OCI-LY7 (cell line): ENCODE results near the gene XYLT1. TPM values are rescaled to one million over a fixed set of nuclear protein-coding genes. Genes with fewer than 3 reads are reported as not detected.

Experiments used
- BruUV-seq: library from RNA; stranded (reverse); fragments of 400-500 nt; replicated peaks from 2 replicates; lab custom pipeline; 2021; lab: Mats Ljungman, UMichigan
- CTCF ChIA-PET: fragments of 300-600 bp; sonication (Branson Sonifier 250); formaldehyde crosslinking; loops from one replicate; lab custom pipeline; 2022; ENCODE audit warnings: antibody characterized with exemption; ENCODE audit not compliant: unreplicated experiment; lab: Charles Lee
- POLR2A ChIA-PET: fragments of 300-600 bp; sonication (Branson Sonifier 250); formaldehyde crosslinking; loops from one replicate; lab custom pipeline; 2022; ENCODE audit warnings: antibody characterized with exemption; lab: Charles Lee
- DNase-seq: peaks from one replicate; pipeline ENCODE4 v3.0.0-alpha.2; 2015; ENCODE audit warnings: low spot score
- H2AFZ ChIP-seq: fragments of 200-600 bp; sonication (generic), shearing (Covaris generic); 2 replicates; pipeline ENCODE4 v1.6.1; 2014; ENCODE audit warnings: mild to moderate bottlenecking, antibody characterized with exemption, low read length, moderate library complexity
- H3K27ac ChIP-seq: fragments of 200-600 bp; sonication (generic); 2 replicates; pipeline ENCODE4 v1.5.1; 2014; ENCODE audit warnings: mixed run types, low read depth, mild to moderate bottlenecking, moderate library complexity, low read length, inconsistent platforms; ENCODE audit not compliant: poor library complexity, severe bottlenecking
- H3K36me3 ChIP-seq: fragments of 200-600 bp; sonication (generic); 2 replicates; pipeline ENCODE4 v1.6.1; 2014; ENCODE audit warnings: mild to moderate bottlenecking, antibody characterized with exemption, low read length, moderate library complexity, mixed read lengths; ENCODE audit not compliant: insufficient read depth
- H3K4me1 ChIP-seq: fragments of 200-600 bp; sonication (generic); 2 replicates; pipeline ENCODE4 v1.5.1; 2014; ENCODE audit warnings: mild to moderate bottlenecking, low read length; ENCODE audit not compliant: insufficient read depth, poor library complexity, severe bottlenecking
- H3K4me2 ChIP-seq: fragments of 200-600 bp; sonication (generic); 2 replicates; pipeline ENCODE4 v1.6.1; 2014; ENCODE audit warnings: mild to moderate bottlenecking, low read length
- H3K4me3 ChIP-seq: fragments of 200-600 bp; sonication (generic); 2 replicates; pipeline ENCODE4 v1.5.1; 2014; ENCODE audit warnings: mild to moderate bottlenecking, low read depth, low read length; ENCODE audit not compliant: poor library complexity, severe bottlenecking
- H3K79me2 ChIP-seq: fragments of 200-600 bp; sonication (generic); 2 replicates; pipeline ENCODE4 v1.6.1; 2016; ENCODE audit warnings: low read depth, mild to moderate bottlenecking, low read length, moderate library complexity, mixed read lengths; ENCODE audit not compliant: insufficient read depth
- H3K9me2 ChIP-seq: fragments of 200-600 bp; sonication (generic); 2 replicates; pipeline ENCODE4 v1.6.1; 2016; ENCODE audit warnings: mild to moderate bottlenecking, low read length, mixed read lengths; ENCODE audit not compliant: insufficient read depth
- H3K9me3 ChIP-seq: fragments of 200-600 bp; sonication (generic); 2 replicates; pipeline ENCODE4 v1.6.1; 2014; ENCODE audit warnings: mild to moderate bottlenecking, mixed run types, low read length, mixed read lengths
- H4K20me1 ChIP-seq: fragments of 200-600 bp; sonication (generic); 2 replicates; pipeline ENCODE4 v1.6.1; 2014; ENCODE audit warnings: mild to moderate bottlenecking, antibody characterized with exemption, low read length, moderate library complexity, mixed read lengths; ENCODE audit not compliant: insufficient read depth
- CTCF ChIP-seq: fragments of 200-600 bp; sonication (generic); conservative IDR thresholded peaks from 2 replicates; pipeline ENCODE4 v1.5.1; 2014; ENCODE audit warnings: mild to moderate bottlenecking, antibody characterized with exemption, low read length, moderate library complexity, mixed read lengths
- EZH2phosphoT487 ChIP-seq: fragments of 200-600 bp; sonication (generic); IDR thresholded peaks from 2 replicates; pipeline ENCODE4 v1.6.1; 2018; ENCODE audit warnings: low read depth, borderline replicate concordance, mild to moderate bottlenecking, mixed run types, antibody characterized with exemption, low read length, moderate library complexity, mixed read lengths
- intact Hi-C: fragments of 100-400 bp; cut with micrococcal nuclease; formaldehyde crosslinking; loops from one replicate; pipeline ENCODE4 v1.10.0; 2022; ENCODE audit not compliant: unreplicated experiment
- total RNA-seq, 2 experiments: library from RNA; depleted of rRNA in 1 of 2; stranded (reverse); fragments of >200 nt in 1 of 2; shearing (Covaris generic) in 1 of 2; gene quantifications; 2 replicates each; pipeline ENCODE4 v1.2.3, GENCODE V29; 2014 to 2022

XYLT1 gene
- total RNA-seq, 2 experiments from 2014 or later: 36.3 to 50.0 TPM

GRCh38 chr16:17229131-17229530 is 241.6 kb downstream of the XYLT1 start:
- intact Hi-C loops: no loop called here
- no peaks in the 10 kb centered on the region for H3K79me2 ChIP-seq
- BruUV-seq: no TSS peak
- no peak overlapping the region for H2AFZ ChIP-seq
- peaks cover 18% of the 10 kb centered on the region for H3K4me1 ChIP-seq
- H3K4me2 ChIP-seq: no peak overlapping the region
- H3K4me3 ChIP-seq: no peak overlapping the region
- no peaks in the 10 kb centered on the region for H3K9me3 ChIP-seq
- H3K36me3 ChIP-seq: peaks cover 13% of the 10 kb centered on the region
- POLR2A ChIA-PET: no interaction called here
- H4K20me1 ChIP-seq: no peaks in the 10 kb centered on the region
- H3K9me2 ChIP-seq: no peaks in the 10 kb centered on the region
- H3K27ac ChIP-seq: no peak overlapping the region
- CTCF ChIA-PET: no interaction called here
- DNase-seq: no peak
- TF ChIP-seq EZH2phosphoT487 (no peak), CTCF (no peak)

GRCh38 chr16:17228708-17229055 is 242.1 kb downstream of the XYLT1 start:
- CTCF ChIA-PET: no interaction called here
- H3K79me2 ChIP-seq: no peaks in the 10 kb centered on the region
- H4K20me1 ChIP-seq: no peaks in the 10 kb centered on the region
- TF ChIP-seq EZH2phosphoT487 (no peak), CTCF (no peak)
- BruUV-seq: no TSS peak
- no peak overlapping the region for H3K27ac ChIP-seq
- intact Hi-C loops: no loop called here
- no peaks in the 10 kb centered on the region for H3K9me3 ChIP-seq
- H3K9me2 ChIP-seq: no peaks in the 10 kb centered on the region
- no peak overlapping the region for H3K4me3 ChIP-seq
- POLR2A ChIA-PET: interaction anchor here (0.6 kb wide), 1 partner anchor 1435 kb away, joined by 3 read pairs; no protein-coding TSS in a partner anchor
- peaks cover 23% of the 10 kb centered on the region for H3K4me1 ChIP-seq
- H2AFZ ChIP-seq: no peak overlapping the region
- peaks cover 18% of the 10 kb centered on the region for H3K36me3 ChIP-seq
- no peak for DNase-seq
- H3K4me2 ChIP-seq: no peak overlapping the region

GRCh38 chr16:17228048-17228707 is 242.6 kb downstream of the XYLT1 start:
- Histone ChIP-seq H2AFZ (no peak overlapping the region), H3K4me1 (peaks cover 28% of the 10 kb centered on the region), H3K4me3 (no peak overlapping the region), H3K4me2 (no peak overlapping the region), H3K27ac (no peak overlapping the region), H4K20me1 (no peaks in the 10 kb centered on the region), H3K79me2 (no peaks in the 10 kb centered on the region), H3K36me3 (peaks cover 21% of the 10 kb centered on the region), H3K9me3 (no peaks in the 10 kb centered on the region), H3K9me2 (no peaks in the 10 kb centered on the region)
- DNase-seq: no peak
- ChIA-PET CTCF (interaction anchor here (0.6 kb wide), 1 partner anchor 65 kb away, joined by 3 read pairs; no protein-coding TSS in a partner anchor), POLR2A (interaction anchor here (0.6 to 0.8 kb wide), 4 partner anchors 11 to 1434 kb away, joined by 3 read pairs; no protein-coding TSS in a partner anchor)
- no peak for TF ChIP-seq EZH2phosphoT487
- TF ChIP-seq CTCF: no peak
- intact Hi-C loops: no loop called here
- no TSS peak for BruUV-seq
